ENCODE data around the gene LBX2. TPM values are rescaled to one million over a fixed set of nuclear protein-coding genes. Genes with fewer than 3 reads are reported as not detected.
A peak's percentile ranks its signal among the peaks of the same experiment; 100 is the strongest.

LBX2 gene
- total and polyA plus RNA-seq, 10 of the 15 experiments (the other 5 are each of a cell fraction or from before 2014, with no cell fraction given): 0.08 to 4.0 (median 0.27) TPM

- SMC1A ChIA-PET (ENCODE audit: uncharacterized antibody, unreplicated experiment): interaction anchor here (1.2 to 7.0 kb wide), 12 partner anchors 15 to 89 kb away, joined by 3 to 71 read pairs (median 6); partner anchors contain the start of genes CCDC142, DQX1 and TTC31
- Histone ChIP-seq H3K4me1 (ENCODE audit: control insufficient read depth, insufficient read depth, low read length) (peaks cover 30% of the 10 kb centered on the region), H3K9me3 (replicated peaks; ENCODE audit: control insufficient read depth, insufficient read depth, low read length) (no peaks in the 10 kb centered on the region), H3K4me2 (ENCODE audit: control insufficient read depth, insufficient read depth) (peak overlapping the region; percentile 93), H3K9ac (ENCODE audit: control insufficient read depth, insufficient read depth, low read length) (peak overlapping the region; percentile 14; the same call in 1 of the 2 replicates), H3K36me3 (ENCODE audit: control insufficient read depth in 2 of 2, insufficient read depth in 2 of 2, low read length in 1 of 2) (peaks cover 0 to 7% of the 10 kb centered on the region in 2 experiments; a peak in 1 of 4 replicates), H3K79me2 (ENCODE audit: control insufficient read depth, insufficient read depth, low read length) (peaks cover 12% of the 10 kb centered on the region), H3K4me3 (peak overlapping the region; percentile 73), H2AFZ (ENCODE audit: control insufficient read depth, low read depth, low read length) (peak overlapping the region; percentile 85), H4K20me1 (ENCODE audit: control insufficient read depth, insufficient read depth) (no peaks in the 10 kb centered on the region), H3K27ac (ENCODE audit: control insufficient read depth, insufficient read depth) (no peak overlapping the region), H3K27me3 (replicated peaks in 1 of 2; ENCODE audit: control insufficient read depth in 2 of 2, insufficient read depth in 2 of 2, low read length in 1 of 2) (peaks cover 9 to 17% of the 10 kb centered on the region in 2 experiments; a peak in 3 of 4 replicates)
- DNase-seq (ENCODE audit: low read depth, low spot score) (no peak), ATAC-seq (no peak), FAIRE-seq (no peak)
- no TSS peak for BruUV-seq (replicated peaks)
- WGBS (ENCODE audit: insufficient coverage, insufficient replicate concordance, low lambda C conversion rate, missing lambda C conversion rate): 68% methylated on average over 45 of the region's 45 CpGs
- RAD21 ChIA-PET (ENCODE audit: unreplicated experiment): interaction anchor here (0.7 to 3.3 kb wide), 8 partner anchors 26 to 87 kb away, joined by 3 to 21 read pairs (median 3); partner anchors contain the start of genes AUP1 and HTRA2
- in situ Hi-C loops (cut with MboI) (no loop called here), intact Hi-C loops (cut with micrococcal nuclease; ENCODE audit: unreplicated experiment) (loop anchor here (2.0 kb wide), 1 partner anchor 21 kb away; the partner anchor contains the start of genes CCDC142 and TTC31)
- POLR2A ChIA-PET: interaction anchor here (0.9 to 2.2 kb wide), 13 partner anchors 13 to 84 kb away, joined by 3 to 10 read pairs (median 5); partner anchors contain the start of genes AUP1, CCDC142, DQX1 and INO80B
- TF ChIP-seq SUZ12 (IDR thresholded peaks at IDR 0.05; ENCODE audit: unreplicated experiment): no peak
- TF ChIP-seq MLLT1 (IDR thresholded peaks at IDR 0.05): peak; percentile 41; the same call in 1 of the 2 replicates
- no peak for TF ChIP-seq SPI1 (IDR thresholded peaks at IDR 0.05; ENCODE audit: borderline replicate concordance, insufficient read depth, low read depth, low read length)
- TF ChIP-seq ZNF592 (IDR thresholded peaks at IDR 0.05): no peak
- no peak for TF ChIP-seq BCL11A (IDR thresholded peaks at IDR 0.05; ENCODE audit: low read depth, low read length)
- TF ChIP-seq USF1 (IDR thresholded peaks at IDR 0.05; ENCODE audit: borderline replicate concordance, extremely low read length, insufficient read depth, low read depth, low read length): peak; percentile 22
- TF ChIP-seq RAD51 (IDR thresholded peaks at IDR 0.05): peak; percentile 36; the same call in 1 of the 2 replicates
- TF ChIP-seq IRF4 (IDR thresholded peaks at IDR 0.05; ENCODE audit: low read depth, low read length): no peak
- TF ChIP-seq CREB1 (IDR thresholded peaks at IDR 0.05; ENCODE audit: low read depth): no peak
- TF ChIP-seq NBN (IDR thresholded peaks at IDR 0.05): no peak
- TF ChIP-seq CHD1 (IDR thresholded peaks at IDR 0.05; ENCODE audit: low read depth, low read length): no peak
- CTCF ChIA-PET: interaction anchor here (0.7 to 13.9 kb wide), 16 partner anchors 9 to 332 kb away, joined by 3 to 231 read pairs (median 5); partner anchors contain the start of genes AUP1, CCDC142, DQX1 and HTRA2
These were observed 4.4 kb upstream of the LBX2 start for GRCh38 chr2:74503506-74504475.
